Spleen (tissue), 7 donors: ENCODE results near the gene GLP1R.

Experiments used
- POLR2A ChIP-seq, 3 donors: fragments of 450-650 bp; IDR thresholded peaks; one replicate each; pipeline ENCODE4 v1.5.1; 2017; ENCODE audit warnings: antibody characterized with exemption in 3 of 3, mild to moderate bottlenecking in 1 of 3
- TF ChIP-seq, protein P1 (sequence below), 11 experiments: fragments of 200-600 bp in 7 of 11; fragments of 450-650 bp in 4 of 11; sonication (generic) in 4 of 11; IDR thresholded peaks in 8 of 11; conservative IDR thresholded peaks in 3 of 11; 1 replicate in 7 of 11; 2 replicates in 4 of 11; pipeline versions ENCODE4 v1.4.0 to v1.8.0; 2016 to 2021; ENCODE audit warnings: antibody characterized with exemption in 11 of 11, inconsistent platforms in 4 of 11, mild to moderate bottlenecking in 1 of 11
- donor health status: DM: no; HTN: no; CAD: no; lungs with moderate emphysema.
- donor health status: DM: no; HTN: no; CAD: no.
- donor health status: DM: no; HTN: no; CAD: no.

DNA sequence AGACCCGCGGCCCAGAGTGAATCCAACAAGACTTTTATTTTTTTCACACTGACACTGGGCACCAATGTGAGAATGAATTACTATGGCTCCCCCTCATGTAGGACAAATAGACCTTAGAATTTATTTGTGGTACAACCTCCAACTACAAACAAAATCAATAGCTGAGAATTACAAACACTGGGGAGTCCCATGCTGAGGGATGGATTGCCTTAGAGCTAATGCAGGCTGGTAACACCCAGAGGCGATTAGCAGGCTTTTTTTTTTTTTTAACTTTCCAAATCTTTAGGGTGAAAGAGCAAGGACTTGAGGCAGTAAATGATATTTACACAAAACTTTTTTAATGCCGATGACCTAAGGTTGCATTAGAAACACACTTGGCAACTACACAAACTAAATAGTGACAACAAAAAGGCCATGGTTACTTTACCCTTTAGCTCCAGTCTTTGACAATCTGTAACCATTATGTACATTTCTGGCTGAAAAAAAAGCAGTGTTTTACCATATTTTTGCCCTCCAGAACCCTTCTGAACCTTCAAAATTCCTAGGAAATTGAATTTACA, 44.6 kb downstream of the GLP1R start:
- TF ChIP-seq, protein P1, sequence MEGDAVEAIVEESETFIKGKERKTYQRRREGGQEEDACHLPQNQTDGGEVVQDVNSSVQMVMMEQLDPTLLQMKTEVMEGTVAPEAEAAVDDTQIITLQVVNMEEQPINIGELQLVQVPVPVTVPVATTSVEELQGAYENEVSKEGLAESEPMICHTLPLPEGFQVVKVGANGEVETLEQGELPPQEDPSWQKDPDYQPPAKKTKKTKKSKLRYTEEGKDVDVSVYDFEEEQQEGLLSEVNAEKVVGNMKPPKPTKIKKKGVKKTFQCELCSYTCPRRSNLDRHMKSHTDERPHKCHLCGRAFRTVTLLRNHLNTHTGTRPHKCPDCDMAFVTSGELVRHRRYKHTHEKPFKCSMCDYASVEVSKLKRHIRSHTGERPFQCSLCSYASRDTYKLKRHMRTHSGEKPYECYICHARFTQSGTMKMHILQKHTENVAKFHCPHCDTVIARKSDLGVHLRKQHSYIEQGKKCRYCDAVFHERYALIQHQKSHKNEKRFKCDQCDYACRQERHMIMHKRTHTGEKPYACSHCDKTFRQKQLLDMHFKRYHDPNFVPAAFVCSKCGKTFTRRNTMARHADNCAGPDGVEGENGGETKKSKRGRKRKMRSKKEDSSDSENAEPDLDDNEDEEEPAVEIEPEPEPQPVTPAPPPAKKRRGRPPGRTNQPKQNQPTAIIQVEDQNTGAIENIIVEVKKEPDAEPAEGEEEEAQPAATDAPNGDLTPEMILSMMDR (IDR thresholded peaks at IDR 0.05 in 8 of 11, conservative IDR thresholded peaks at IDR 0.05 in 3 of 11) = no peak
- TF ChIP-seq POLR2A (IDR thresholded peaks at IDR 0.05) = no peak
